Activated CD4-positive, alpha-beta T cell treated with anti-CD3 and anti-CD28 coated beads, Interleukin-2, amount 50 U/mL, for 1 hour (primary cell): ENCODE results near the gene COL18A1.
"Not testable (repeated sequence)": the region's sequence is repeated elsewhere in the genome, so short reads cannot be mapped to it uniquely, and the experiment has no call there.

Source experiments
- DNase-seq: peaks from one replicate; pipeline ENCODE4 v3.0.0-alpha.2; 2020

The COL18A1 gene

DNA sequence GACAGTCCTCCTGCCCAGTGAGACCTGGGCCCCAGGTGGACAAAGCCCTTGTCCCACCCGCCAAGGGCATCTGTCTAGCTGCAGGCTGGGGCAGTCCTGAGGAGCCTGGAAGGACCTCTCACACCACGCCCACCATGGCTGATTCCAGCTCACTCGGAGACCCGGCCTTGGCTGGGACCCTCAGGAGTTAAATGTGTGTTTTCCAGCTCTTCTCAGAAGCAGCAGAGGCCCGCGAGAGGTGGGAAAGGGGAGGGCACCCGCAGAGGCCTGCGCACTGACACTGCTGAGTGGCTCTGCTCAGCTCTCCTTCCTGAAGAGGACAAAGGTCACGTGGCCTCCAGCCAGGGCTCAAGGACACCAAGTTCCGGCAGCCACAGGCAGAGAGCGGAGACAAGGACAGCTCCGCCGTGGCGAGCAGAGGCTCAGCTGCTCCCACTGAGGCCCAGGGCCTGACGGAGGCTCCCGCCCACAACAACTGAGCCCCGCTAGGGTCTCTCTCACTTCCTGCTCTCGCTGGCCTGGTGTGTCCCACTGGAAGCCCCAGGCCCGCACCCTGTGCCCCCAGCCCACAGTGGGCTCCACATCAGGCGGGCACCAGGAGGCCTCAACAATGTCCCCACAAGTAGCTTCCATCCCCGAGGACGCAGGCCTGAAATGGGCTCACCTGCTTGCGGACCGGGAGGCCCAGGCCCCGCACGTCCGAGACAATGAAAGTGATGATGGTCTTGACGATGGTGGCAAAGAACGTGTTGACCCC, 120.4 kb downstream of the COL18A1 start:
- no peak for DNase-seq

GRCh38 chr21:45525910-45526306, 120.9 kb downstream of the COL18A1 start:
- DNase-seq: no peak

DNA sequence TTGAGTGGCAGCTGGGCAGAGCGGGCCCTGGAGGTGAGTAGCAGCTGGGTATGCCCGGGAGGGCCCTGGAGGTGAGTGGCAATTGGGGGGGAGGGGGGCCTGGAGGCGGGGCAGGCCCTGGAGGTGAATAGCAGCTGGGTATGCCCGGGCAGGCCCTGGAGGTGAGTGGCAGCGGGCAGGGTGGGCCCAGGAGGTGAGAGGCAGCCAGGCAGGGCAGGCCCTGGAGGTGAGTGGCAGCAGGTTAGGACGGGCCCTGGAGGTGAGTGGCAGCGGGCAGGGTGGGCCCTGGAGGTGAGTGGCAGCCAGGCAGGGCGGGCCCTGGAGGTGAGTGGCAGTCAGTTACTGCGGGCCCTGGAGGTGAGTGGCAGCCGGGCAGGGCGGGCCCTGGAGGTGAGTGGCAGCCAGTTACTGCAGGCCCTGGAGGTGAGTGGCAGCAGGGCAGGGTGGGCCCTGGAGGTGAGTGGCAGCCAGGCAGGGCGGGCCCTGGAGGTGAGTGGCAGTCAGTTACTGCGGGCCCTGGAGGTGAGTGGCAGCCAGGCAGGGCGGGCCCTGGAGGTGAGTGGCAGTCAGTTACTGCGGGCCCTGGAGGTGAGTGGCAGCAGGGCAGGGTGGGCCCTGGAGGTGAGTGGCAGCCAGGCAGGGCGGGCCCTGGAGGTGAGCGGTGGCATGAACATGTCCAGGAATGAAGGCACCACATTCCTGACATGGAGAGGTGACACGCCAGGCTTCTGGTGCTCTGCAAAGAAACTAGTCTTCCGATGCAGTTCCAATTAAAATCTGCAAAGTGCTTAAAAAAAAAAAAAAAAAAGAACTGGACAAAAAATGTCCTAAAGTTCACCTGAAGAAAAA, 122.4 kb downstream of the COL18A1 start:
- not testable (repeated sequence) for DNase-seq

GRCh38 chr21:45528028-45528705, 123.2 kb downstream of the COL18A1 start:
- DNase-seq: no peak

GRCh38 chr21:45528981-45529784, 124.2 kb downstream of the COL18A1 start:
- no peak for DNase-seq

DNA sequence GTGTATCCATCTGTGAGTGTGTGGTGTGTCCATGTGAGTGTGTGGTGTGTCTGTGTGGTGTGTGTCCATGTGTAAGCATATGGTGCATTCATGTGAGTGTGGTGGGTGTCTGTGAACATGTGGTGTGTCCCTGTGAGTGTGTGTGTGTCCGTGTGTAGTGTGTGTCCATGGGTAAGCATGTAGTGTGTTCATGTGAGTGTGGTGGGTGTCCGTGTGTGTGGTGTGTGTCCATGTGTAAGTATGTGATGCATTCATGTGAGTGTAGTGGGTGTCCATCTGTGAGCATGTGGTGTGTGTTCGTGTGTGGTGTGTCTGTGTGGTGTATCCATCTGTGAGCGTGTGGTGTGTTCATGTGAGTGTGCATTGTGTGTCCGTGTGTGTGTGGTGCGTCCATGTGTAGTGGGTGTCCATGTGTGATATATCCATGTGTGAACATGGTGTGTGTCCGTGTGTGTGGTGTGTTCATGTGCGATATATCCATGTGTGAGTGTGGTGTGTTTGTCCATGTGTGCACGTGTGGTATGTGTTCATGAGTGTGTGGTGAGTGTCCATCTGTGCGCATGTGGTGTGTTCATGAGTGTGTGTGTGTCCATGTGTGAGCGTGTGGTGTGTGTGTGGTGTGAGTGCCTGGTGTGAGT, 124.9 kb downstream of the COL18A1 start:
- DNase-seq: no peak

DNA sequence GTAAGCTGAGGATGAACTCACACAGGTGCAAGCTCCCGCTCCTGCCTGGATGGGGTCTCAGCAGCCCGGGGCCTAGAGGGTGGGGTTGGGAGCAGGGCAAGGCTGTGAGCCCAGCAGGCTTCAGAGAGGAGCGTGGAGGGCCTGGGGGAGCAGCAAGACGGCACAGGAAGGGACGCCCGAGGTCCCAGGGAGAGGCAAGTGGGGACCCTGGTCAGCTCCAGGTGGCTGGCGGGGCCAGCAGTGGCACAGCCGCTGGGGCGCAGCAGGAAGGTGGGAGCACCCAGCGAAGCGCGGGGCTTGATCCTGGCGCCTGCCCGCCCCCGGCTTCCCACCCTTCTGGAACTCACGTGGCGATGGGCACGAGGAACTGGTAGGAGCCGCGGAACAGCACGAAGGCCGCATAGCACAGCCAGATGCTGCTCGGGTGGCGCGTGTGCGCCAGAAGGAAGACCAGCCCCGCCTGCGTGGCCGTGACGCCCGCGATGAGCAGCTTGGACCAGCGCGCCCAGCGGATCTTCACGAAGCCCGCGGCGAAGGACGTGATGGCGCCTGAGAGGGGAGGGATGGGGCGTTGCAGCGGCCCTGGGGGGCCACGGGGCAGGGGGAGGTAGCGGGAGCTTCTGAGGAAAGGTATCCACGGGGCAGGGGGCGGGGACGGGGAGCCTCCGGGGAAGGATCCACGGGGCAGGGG, 125.6 kb downstream of the COL18A1 start:
- DNase-seq: no peak

DNA sequence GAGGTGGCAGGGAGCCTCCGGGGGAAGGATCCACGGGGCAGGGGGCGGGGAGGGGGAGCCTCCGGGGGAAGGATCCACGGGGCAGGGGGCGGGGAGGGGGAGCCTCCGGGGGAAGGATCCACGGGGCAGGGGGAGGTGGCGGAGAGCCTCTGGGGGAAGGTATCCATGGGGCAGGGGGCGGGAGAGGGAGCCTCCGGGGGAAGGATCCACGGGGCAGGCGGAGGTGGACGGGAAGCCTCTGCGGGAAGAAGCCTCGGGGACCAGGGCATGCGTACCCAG, 126.1 kb downstream of the COL18A1 start:
- not testable (repeated sequence) for DNase-seq

DNA sequence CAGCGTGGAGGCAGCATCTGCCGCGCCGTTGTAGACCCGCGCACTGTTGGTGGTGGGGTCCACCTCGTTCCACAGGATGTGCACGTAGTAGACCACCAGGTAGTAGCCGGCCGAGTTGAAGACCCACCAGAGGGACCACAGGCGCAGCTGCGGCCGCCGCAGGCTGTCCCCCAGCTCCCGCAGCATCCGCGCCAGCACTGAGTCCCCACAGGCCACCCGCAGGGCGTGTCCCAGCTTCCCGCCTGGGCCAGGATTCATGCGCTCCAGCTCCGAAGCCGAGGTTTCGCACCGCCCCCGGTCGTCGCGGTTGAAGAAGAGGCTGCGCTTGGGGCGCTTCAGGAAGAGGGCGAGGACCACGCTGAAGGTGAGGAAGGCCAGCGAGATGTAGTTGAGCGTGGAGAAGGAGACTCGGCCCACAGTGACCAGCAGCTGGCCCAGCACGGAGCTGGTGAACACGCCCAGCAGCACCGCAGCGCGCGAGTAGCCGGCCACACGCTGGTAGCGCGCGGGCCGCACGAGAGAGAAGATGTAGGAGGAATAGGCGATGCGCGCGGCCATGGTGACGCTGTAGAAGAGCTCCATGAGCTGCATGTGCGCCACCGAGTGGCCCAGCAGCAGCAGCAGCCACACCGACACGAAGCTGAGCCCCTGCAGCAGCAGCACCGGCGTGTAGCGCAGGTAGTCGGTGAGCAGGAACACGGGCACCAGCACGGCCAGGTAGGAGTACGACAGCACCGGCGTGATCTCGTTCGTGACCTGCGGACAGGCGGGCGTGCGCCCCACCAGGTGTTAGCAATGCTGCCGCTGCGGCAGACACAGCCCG, 126.6 kb downstream of the COL18A1 start:
- no peak for DNase-seq

DNA sequence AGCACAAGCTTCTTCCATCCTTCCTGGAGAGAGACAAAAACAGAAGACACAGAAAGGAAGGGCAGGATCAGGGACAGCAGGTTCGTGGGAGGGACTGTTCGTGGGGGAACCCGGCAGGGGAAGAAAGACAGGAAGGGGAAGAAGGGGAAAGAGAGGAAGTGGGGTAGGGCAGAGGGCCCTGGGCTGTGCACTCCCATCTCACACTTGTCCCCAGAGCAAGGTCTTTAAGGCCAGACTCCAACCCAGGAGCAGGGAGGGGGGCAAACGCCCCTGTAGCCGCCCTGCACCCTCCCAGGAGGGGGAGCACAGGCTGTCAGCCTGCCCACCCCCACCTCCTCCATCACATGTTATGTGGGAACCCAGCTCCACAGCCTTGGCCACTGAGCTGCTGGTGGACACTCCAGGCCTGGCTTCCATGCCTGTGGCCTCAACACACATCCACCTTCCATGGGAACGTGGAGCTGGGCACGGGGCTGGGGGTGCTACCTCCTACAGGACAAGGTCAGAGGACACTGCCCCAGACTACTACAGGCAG, 127.9 kb downstream of the COL18A1 start:
- DNase-seq: no peak

DNA sequence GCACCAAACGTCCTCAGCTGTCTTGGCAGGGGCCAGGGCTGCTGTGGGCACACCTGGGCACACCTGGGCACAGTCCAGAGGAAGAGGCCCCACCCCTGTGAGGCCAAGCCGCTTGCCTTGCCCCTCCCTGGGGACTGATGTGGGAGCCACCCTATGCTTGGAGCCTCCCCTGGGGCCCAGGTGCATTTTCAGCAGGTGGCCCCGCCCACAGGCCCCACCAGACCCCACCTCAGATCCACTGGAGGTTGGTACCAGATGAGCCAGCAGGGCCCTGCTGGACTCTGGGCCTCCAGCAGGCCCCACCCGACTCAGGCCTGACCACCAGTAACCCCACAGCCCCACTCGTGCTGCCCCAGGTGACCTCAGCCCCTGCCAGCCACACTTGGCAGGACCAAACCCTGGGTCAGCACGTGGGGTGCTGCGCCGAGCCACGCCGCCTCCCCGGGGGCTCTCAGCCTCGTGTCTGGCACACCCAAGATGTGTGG, 128.4 kb downstream of the COL18A1 start:
- no peak for DNase-seq

DNA sequence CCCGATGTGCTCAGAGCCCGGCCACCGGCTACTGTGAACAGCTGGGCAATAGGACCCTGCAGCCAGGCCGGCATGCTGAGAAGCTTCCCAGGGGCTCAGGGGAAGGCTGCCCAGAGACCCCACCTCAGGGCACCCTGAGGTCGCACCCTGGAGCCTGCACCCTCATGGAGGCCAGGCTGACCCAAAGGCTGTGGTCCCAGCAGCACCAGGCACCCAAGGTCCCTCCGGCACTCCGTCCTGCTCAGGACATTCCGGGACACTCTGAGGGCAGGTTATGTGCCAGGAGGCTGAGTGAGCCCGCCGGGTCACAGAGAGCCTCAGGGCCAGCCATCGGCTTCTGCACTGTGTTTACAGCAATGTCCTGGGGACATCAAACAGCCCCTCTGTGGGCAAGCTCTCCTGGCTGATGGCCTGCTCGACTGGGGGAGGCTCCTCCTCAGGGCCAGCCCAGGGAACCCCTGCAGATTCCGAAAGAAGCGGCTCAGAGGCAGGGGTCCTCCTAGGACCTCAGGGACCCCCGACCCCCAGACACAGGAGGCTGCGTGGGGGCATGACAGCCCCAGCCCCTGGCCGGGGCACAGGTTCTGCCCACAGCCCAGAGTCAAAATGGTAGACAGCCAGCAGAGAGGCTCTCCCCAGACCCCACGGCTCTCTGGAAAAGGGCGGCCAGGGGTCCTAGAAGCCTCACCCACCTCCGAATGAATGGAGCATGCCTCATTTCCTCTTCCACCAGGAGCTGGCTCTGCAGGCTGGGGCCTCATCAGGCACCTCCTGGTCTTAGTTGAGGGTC, 129.1 kb downstream of the COL18A1 start:
- DNase-seq: no peak

DNA sequence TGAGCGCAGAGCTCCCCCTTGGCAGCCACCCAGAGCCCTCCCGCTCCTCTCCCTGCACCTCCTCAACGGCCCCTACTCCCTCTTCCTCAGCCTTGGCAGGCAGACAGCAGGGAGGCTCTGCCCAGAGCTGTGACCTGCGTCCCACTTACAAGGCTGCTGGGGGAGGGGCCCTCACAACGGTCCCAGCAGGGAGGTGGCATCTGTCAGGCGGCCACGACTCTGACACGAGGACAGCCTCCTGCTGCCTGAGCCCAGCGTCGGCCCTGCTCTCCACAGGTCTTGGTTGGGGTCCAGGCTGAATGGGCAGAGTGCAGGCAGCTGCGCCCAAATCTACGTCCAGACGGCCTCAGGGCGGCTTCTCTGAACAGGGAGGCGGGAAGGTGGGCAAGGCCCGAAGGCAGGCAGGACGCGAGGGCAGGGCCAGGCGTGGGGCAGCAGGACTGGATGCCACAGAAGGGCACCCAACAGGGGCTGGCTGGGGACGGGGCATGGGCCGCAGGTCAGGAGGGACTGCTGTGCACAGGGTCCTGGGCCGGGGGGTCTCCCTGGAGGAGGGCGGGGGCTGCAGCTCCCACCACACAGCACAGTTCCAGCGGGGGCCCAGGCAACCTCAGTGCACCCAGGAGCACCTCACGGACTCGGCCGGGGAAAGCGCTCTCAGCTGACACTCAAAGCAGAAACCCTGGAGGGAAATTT, 129.8 kb downstream of the COL18A1 start:
- no peak for DNase-seq

DNA sequence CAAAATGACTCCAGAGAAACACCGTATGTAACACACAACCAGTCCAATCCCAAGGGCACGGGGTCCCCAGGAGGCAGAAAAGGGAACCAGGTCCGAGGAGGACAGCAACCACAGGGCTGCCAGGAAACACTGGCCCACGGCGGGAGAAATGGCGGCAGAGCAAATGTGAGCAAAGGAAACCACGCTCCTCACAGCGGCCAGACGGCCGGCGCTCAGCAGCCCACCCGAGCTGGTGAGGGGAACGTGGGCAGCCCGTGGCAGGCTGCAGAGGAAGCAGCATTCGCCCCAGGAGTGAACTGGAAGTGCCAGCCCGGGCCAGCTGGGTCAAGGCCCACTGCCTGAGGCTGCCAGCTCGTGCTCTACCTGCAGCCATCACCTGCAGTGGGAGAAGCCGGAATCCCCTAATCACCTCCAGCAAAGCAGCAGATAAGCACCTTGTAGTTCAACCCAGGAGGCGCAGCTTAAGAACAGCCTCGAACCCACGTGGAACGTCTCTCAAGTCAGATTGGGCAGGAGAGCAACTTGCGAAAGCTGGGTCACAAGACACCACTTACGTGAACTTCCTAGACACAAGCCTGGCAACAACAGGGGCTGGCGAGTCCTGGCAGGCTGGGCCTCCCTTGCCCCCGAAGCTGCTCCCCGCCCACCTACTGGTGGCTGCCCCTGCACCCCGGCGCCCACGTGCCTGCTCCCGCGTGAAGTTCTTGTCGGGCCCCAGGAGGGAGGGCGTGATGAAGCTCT, 130.5 kb downstream of the COL18A1 start:
- DNase-seq: no peak

DNA sequence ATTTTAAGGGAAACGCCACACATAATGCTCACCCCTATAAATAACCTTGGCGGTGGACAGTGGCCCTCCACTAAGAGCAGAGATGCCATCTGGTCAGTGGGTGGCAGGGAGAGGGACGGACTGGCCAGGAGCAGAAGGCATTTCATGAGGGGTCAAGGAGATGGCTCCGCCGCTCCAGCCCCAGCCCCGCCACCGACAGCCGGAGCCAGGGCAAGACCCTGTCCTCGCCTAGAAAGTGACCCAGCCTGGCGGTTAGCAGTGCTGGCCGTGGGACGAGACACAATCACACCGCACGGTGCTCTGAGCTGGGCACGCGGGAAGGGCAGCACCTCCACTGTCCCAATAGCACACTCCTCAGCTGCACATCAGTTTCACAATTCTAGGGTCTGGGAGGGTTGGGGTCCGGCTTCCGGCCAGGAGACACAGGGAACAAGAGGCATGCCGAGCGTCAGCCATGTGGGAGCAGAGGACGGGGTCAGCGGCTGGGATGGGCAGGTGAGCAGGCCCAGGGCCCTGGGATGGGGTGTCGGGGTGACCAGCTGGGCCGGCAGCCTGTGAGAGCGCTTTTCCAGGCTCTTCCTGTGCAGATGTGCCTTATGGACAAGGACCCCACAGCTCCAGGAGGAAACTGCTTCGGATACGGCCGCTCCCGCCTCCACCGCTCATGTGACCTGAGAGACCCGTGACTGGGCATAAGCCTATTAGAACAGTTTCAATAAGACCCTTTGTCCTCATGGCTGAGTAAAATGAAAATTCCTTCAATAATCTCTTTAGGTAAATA, 131.5 kb downstream of the COL18A1 start:
- DNase-seq: no peak

DNA sequence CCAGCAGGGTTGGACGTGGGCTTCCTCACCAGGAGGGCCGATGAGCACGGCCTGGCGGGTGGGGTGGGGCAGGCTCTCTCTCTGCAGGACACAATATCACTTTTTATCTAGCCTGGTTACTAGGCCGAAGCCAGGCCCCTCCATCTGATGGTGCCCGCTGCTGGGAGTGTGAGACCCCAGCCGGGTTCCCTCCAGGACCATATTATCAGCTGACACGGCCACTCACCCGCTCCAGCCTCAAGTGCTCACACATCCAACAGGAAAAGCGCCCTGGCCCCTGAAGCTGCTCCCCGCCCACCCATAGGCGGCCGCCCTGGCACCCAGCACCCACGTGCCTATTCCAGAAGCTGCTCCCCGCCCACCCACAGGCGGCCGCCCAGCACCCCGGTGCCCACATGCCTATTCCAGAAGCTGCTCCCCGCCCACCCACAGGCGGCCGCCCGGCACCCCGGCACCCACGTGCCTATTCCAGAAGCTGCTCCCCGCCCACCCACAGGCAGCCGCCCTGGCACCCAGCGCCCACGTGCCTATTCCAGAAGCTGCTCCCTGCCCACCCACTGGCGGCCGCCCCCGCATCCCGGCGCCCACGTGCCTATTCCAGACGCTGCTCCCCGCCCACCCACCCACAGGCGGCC, 132.3 kb downstream of the COL18A1 start:
- no peak for DNase-seq

- no peak for DNase-seq
These were observed 132.9 kb downstream of the COL18A1 start for GRCh38 chr21:45537746-45538291.
